Activated naive CD4-positive, alpha-beta T cell treated with anti-CD3 and anti-CD28 coated beads, Interleukin-2, amount 50 U/mL, for 24 hours (primary cell): ENCODE measurements around the gene TRIO.

Experiments used
- H3K27ac Mint-ChIP-seq: one replicate; pipeline ENCODE4 v1.8.0; 2021; ENCODE audit warnings: mild to moderate bottlenecking, mixed read lengths
- H3K27me3 Mint-ChIP-seq: one replicate; pipeline ENCODE4 v1.8.0; 2021; ENCODE audit warnings: mixed read lengths
- H3K36me3 Mint-ChIP-seq: one replicate; pipeline ENCODE4 v1.8.0; 2021; ENCODE audit warnings: mixed read lengths
- H3K4me1 Mint-ChIP-seq: one replicate; pipeline ENCODE4 v1.8.0; 2021; ENCODE audit warnings: mixed read lengths
- H3K4me3 Mint-ChIP-seq: one replicate; pipeline ENCODE4 v1.8.0; 2021; ENCODE audit warnings: mild to moderate bottlenecking, mixed read lengths
- H3K9me3 Mint-ChIP-seq: one replicate; pipeline ENCODE4 v1.8.0; 2021; ENCODE audit warnings: mixed read lengths

Gene TRIO

GRCh38 chr5:14332746-14333145 lies 189.6 kb downstream of the TRIO start:
- no peak overlapping the region for H3K27ac Mint-ChIP-seq
- H3K27me3 Mint-ChIP-seq = no peaks in the 10 kb centered on the region
- H3K4me1 Mint-ChIP-seq = peaks cover 10% of the 10 kb centered on the region
- H3K4me3 Mint-ChIP-seq = no peak overlapping the region
- no peaks in the 10 kb centered on the region for H3K9me3 Mint-ChIP-seq
- no peaks in the 10 kb centered on the region for H3K36me3 Mint-ChIP-seq

- Mint-ChIP-seq H3K4me1 (no peaks in the 10 kb centered on the region), H3K27me3 (no peaks in the 10 kb centered on the region), H3K4me3 (no peak overlapping the region), H3K9me3 (no peaks in the 10 kb centered on the region), H3K27ac (no peak overlapping the region), H3K36me3 (no peaks in the 10 kb centered on the region)
Observed at GRCh38 chr5:14337593-14337992, 194.5 kb downstream of the TRIO start.

GRCh38 chr5:14339468-14339867 lies 196.3 kb downstream of the TRIO start:
- Mint-ChIP-seq H3K4me3 (no peak overlapping the region), H3K27ac (no peak overlapping the region), H3K36me3 (no peaks in the 10 kb centered on the region), H3K4me1 (no peaks in the 10 kb centered on the region), H3K9me3 (no peaks in the 10 kb centered on the region), H3K27me3 (peaks cover 2% of the 10 kb centered on the region)

- Mint-ChIP-seq H3K4me3 (no peak overlapping the region), H3K27ac (no peak overlapping the region), H3K27me3 (peaks cover 5% of the 10 kb centered on the region), H3K4me1 (no peaks in the 10 kb centered on the region), H3K9me3 (no peaks in the 10 kb centered on the region), H3K36me3 (no peaks in the 10 kb centered on the region)
Observed at GRCh38 chr5:14341571-14342230, 198.6 kb downstream of the TRIO start.

GRCh38 chr5:14342306-14342705 lies 199.2 kb downstream of the TRIO start:
- no peaks in the 10 kb centered on the region for H3K9me3 Mint-ChIP-seq
- no peaks in the 10 kb centered on the region for H3K36me3 Mint-ChIP-seq
- no peak overlapping the region for H3K4me3 Mint-ChIP-seq
- no peak overlapping the region for H3K27ac Mint-ChIP-seq
- no peaks in the 10 kb centered on the region for H3K4me1 Mint-ChIP-seq
- H3K27me3 Mint-ChIP-seq = peaks cover 5% of the 10 kb centered on the region

- Mint-ChIP-seq H3K4me3 (no peak overlapping the region), H3K9me3 (no peaks in the 10 kb centered on the region), H3K27ac (no peak overlapping the region), H3K4me1 (no peaks in the 10 kb centered on the region), H3K27me3 (peaks cover 5% of the 10 kb centered on the region), H3K36me3 (no peaks in the 10 kb centered on the region)
Observed at GRCh38 chr5:14343376-14343775, 200.2 kb downstream of the TRIO start.

- no peak overlapping the region for H3K27ac Mint-ChIP-seq
- H3K27me3 Mint-ChIP-seq = peaks cover 10% of the 10 kb centered on the region
- H3K9me3 Mint-ChIP-seq = peaks cover 8% of the 10 kb centered on the region
- H3K36me3 Mint-ChIP-seq = no peaks in the 10 kb centered on the region
- H3K4me3 Mint-ChIP-seq = no peak overlapping the region
- H3K4me1 Mint-ChIP-seq = no peaks in the 10 kb centered on the region
Observed at GRCh38 chr5:14347522-14347921, 204.4 kb downstream of the TRIO start.

- no peak overlapping the region for H3K27ac Mint-ChIP-seq
- H3K4me3 Mint-ChIP-seq = no peak overlapping the region
- peaks cover 8% of the 10 kb centered on the region for H3K9me3 Mint-ChIP-seq
- H3K36me3 Mint-ChIP-seq = no peaks in the 10 kb centered on the region
- H3K27me3 Mint-ChIP-seq = peaks cover 10% of the 10 kb centered on the region
- no peaks in the 10 kb centered on the region for H3K4me1 Mint-ChIP-seq
Observed at GRCh38 chr5:14348142-14348541, 205.0 kb downstream of the TRIO start.

- H3K36me3 Mint-ChIP-seq = no peaks in the 10 kb centered on the region
- no peak overlapping the region for H3K27ac Mint-ChIP-seq
- peaks cover 8% of the 10 kb centered on the region for H3K9me3 Mint-ChIP-seq
Observed at GRCh38 chr5:14349029-14349428, 205.9 kb downstream of the TRIO start.

GRCh38 chr5:14351086-14351661 lies 208.0 kb downstream of the TRIO start:
- no peaks in the 10 kb centered on the region for H3K36me3 Mint-ChIP-seq
- peaks cover 5% of the 10 kb centered on the region for H3K27me3 Mint-ChIP-seq
- peaks cover 8% of the 10 kb centered on the region for H3K9me3 Mint-ChIP-seq
- no peak overlapping the region for H3K4me3 Mint-ChIP-seq
- H3K27ac Mint-ChIP-seq = no peak overlapping the region
- no peaks in the 10 kb centered on the region for H3K4me1 Mint-ChIP-seq

More at GRCh38 chr5:14349029-14349428, 205.9 kb downstream of the TRIO start:
- H3K4me3 Mint-ChIP-seq = no peak overlapping the region
- no peaks in the 10 kb centered on the region for H3K4me1 Mint-ChIP-seq
- H3K27me3 Mint-ChIP-seq = peaks cover 8% of the 10 kb centered on the region

- no peaks in the 10 kb centered on the region for H3K4me1 Mint-ChIP-seq
- H3K27ac Mint-ChIP-seq = no peak overlapping the region
- H3K9me3 Mint-ChIP-seq = peaks cover 8% of the 10 kb centered on the region
- no peaks in the 10 kb centered on the region for H3K36me3 Mint-ChIP-seq
- H3K27me3 Mint-ChIP-seq = peaks cover 5% of the 10 kb centered on the region
- H3K4me3 Mint-ChIP-seq = no peak overlapping the region
Observed at GRCh38 chr5:14351845-14352712, 208.9 kb downstream of the TRIO start.

GRCh38 chr5:14353726-14354474 lies 210.8 kb downstream of the TRIO start:
- Mint-ChIP-seq H3K9me3 (peaks cover 4% of the 10 kb centered on the region), H3K4me1 (no peaks in the 10 kb centered on the region), H3K4me3 (no peak overlapping the region), H3K27ac (no peak overlapping the region), H3K36me3 (no peaks in the 10 kb centered on the region), H3K27me3 (peaks cover 5% of the 10 kb centered on the region)

- H3K27ac Mint-ChIP-seq = no peak overlapping the region
- peaks cover 5% of the 10 kb centered on the region for H3K27me3 Mint-ChIP-seq
- H3K4me3 Mint-ChIP-seq = no peak overlapping the region
- no peaks in the 10 kb centered on the region for H3K4me1 Mint-ChIP-seq
- no peaks in the 10 kb centered on the region for H3K36me3 Mint-ChIP-seq
- no peaks in the 10 kb centered on the region for H3K9me3 Mint-ChIP-seq
Observed at GRCh38 chr5:14355391-14355790, 212.2 kb downstream of the TRIO start.

GRCh38 chr5:14356305-14356704 lies 213.2 kb downstream of the TRIO start:
- Mint-ChIP-seq H3K4me3 (no peak overlapping the region), H3K36me3 (no peaks in the 10 kb centered on the region), H3K9me3 (no peaks in the 10 kb centered on the region), H3K27ac (no peak overlapping the region), H3K4me1 (no peaks in the 10 kb centered on the region), H3K27me3 (peaks cover 4% of the 10 kb centered on the region)

GRCh38 chr5:14357441-14357840 lies 214.3 kb downstream of the TRIO start:
- Mint-ChIP-seq H3K27me3 (no peaks in the 10 kb centered on the region), H3K27ac (no peak overlapping the region), H3K36me3 (no peaks in the 10 kb centered on the region), H3K9me3 (no peaks in the 10 kb centered on the region), H3K4me1 (no peaks in the 10 kb centered on the region), H3K4me3 (no peak overlapping the region)
